ENCODE results near the gene CDK2AP2.
"Not testable (repeated sequence)": the region's sequence is repeated elsewhere in the genome, so short reads cannot be mapped to it uniquely, and the experiment has no call there.

Gene CDK2AP2, protein sequence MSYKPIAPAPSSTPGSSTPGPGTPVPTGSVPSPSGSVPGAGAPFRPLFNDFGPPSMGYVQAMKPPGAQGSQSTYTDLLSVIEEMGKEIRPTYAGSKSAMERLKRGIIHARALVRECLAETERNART

DNA sequence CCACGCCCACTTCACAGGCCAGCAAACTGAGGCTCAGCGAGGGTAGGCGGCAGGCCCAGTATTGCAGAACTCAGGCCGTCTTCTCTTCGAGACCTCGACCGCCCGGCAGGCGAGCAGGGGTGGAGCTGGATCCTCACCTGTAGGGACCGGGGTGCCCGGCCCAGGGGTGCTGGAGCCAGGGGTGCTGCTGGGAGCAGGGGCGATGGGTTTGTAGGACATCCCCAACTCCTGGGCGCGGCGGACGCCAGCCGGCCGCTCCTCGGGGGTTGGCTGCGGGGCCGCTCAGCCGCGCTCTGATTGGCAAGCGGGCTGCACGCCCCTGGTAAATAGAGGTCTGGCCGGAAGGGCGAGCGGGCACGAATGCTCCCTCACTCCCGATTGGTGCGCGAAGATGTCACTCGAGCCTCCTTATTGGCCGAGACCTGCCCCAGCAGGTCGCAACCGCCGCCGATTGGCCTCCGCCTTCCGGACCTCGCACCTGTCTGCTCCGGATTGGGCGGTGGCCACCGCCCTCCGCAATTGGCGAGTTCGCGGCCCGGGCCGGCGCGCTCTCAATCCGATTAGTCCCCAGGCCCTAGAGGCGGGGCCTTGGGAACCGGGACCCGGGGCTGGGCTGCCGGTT, at the start of gene CDK2AP2:
TSS of gene CDK2AP2 (minus strand) at position 299 of the 622 bp plus-strand sequence. CDS start at position 219, 80 bp downstream.
- DNase-seq (ENCODE audit: low spot score) = peak; percentile 99

DNA sequence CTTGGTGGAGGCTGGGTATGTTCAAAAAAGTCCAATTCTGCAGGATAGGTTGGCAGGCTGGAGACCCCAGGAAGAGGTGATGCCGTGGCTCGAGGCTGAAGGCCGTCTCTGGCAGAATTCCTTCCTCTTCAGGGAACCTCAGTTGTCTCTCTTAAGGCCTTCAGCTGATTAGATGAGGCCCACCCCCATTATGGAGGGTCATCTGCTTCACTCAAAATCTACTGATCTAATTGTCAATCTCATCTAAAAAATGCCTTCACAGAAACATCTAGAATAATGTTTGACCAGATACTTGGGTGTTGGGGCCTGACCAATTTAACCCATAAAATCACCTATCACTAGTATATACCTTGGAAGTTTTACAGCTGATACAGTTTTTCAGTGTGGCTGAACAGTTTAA, 48.3 kb upstream of the CDK2AP2 start:
- no peak for DNase-seq (ENCODE audit: low spot score)

- not testable (repeated sequence) for DNase-seq (ENCODE audit: low spot score)
Observed at GRCh38 chr11:67551697-67552096, 43.7 kb upstream of the CDK2AP2 start.

GRCh38 chr11:67551127-67551526, 43.2 kb upstream of the CDK2AP2 start:
- no peak for DNase-seq (ENCODE audit: low spot score)

GRCh38 chr11:67548555-67549110, 40.7 kb upstream of the CDK2AP2 start:
- no peak for DNase-seq (ENCODE audit: low spot score)

GRCh38 chr11:67548112-67548511, 40.1 kb upstream of the CDK2AP2 start:
- DNase-seq (ENCODE audit: low spot score) = not testable (repeated sequence)

GRCh38 chr11:67545280-67545679, 37.3 kb upstream of the CDK2AP2 start:
- peak; percentile 87 for DNase-seq (ENCODE audit: low spot score)

DNA sequence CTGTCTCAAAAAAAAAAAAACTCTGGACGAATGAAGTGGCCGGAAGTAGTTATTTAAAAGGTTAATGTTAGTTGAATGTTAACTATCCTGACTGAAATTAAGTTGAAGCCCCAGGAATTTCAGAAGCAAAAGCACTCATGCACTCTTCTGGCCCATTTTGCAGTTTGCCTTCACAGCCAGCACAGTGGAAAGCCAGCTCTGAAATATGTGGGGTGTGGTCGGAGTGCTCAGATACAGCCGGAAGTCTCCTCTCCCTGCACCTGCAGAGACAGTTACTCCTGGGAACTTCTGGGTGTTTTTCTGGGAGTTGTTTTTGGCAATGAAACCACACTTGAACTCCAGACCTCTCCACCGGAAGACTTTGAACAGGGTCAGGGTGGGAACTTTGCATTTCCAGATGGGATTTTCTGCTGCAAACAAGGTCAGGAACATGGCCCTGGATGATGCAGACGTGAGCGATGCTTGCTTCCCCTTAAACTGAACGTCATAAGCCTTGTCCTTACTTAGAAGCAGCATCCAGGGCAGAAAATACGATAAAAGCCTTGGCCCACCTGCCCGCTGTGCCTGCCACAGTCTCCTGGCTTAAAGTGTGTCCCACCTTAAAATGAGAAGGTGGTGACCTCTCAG, 36.8 kb upstream of the CDK2AP2 start:
- DNase-seq (ENCODE audit: low spot score) = peak; percentile 79

- no peak for DNase-seq (ENCODE audit: low spot score)
Observed at GRCh38 chr11:67543585-67543984, 35.6 kb upstream of the CDK2AP2 start.

DNA sequence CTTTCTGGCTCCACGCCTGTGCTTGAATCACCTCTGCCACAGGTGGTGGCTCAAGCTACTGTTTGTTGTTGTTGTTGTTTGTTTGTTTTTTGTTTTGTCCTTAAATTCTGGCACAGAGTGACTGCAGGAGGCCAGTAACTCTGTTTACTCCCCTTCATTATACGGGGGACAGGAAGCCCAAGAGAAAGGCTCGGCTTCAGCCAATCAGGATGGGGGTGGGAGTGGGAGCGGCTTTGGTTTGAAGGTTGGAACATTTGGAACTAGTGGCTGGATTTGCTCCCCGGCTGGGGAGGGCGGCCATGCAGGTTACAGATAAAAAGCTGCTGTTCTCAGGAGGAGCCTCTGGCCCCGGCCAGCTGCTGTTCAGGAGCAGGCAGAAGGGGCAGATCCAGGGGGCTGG, 35.0 kb upstream of the CDK2AP2 start:
- DNase-seq (ENCODE audit: low spot score) = no peak

GRCh38 chr11:67542169-67542568, 34.2 kb upstream of the CDK2AP2 start:
- DNase-seq (ENCODE audit: low spot score) = no peak

- no peak for DNase-seq (ENCODE audit: low spot score)
Observed at GRCh38 chr11:67541198-67541597, 33.2 kb upstream of the CDK2AP2 start.

DNA sequence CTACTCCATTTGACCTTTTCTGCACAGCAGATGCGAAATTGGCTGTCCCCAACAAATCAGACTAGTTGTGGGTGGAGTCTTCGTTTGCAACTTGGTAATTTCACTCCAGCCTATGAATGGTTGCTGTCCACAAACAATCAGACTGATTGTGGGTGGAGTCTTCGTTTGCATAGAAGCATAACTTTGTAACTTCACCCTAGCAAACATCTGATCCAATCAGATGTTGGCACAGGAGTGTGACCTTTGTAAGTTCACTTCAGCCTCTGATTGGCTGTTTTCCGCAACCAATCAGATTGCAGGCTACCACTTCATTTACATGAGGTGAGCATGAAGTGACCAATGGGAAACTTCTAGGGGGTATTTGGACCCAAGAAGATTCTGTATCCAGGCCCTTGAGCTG, 31.6 kb upstream of the CDK2AP2 start:
- DNase-seq (ENCODE audit: low spot score) = no peak

DNA sequence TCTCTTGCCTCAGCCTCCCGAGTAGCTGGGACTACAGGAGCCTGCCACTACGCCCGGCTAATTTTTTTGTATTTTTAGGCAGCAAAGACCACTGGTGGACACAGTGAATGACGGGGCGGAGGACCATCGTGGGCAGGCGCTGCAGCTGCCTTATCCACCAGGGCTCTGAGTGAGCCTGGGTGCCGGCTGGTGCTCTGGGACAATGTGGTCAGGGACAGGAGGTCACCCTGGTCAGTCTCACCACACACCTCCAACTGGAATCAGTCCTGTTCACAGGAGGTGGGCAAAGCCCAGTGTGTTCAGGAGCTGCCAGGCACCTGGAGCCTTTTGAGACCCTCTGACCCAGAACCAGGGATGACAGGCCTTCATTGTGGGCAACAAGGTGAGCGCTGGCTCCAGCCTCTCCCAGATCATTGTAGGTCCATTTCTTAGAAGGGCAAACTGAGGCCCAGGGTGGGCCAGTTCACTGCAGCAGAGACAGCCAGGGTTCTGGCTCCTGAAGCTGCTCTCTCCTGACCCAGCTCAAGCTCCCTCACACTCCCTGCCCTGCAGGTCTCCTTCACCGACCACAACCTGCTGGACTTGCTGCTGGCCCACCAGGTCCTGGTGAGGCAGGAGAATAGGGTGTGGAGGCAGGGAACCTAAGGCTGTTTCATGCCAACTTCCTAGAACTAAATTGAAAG, 31.0 kb upstream of the CDK2AP2 start:
- no peak for DNase-seq (ENCODE audit: low spot score)

DNA sequence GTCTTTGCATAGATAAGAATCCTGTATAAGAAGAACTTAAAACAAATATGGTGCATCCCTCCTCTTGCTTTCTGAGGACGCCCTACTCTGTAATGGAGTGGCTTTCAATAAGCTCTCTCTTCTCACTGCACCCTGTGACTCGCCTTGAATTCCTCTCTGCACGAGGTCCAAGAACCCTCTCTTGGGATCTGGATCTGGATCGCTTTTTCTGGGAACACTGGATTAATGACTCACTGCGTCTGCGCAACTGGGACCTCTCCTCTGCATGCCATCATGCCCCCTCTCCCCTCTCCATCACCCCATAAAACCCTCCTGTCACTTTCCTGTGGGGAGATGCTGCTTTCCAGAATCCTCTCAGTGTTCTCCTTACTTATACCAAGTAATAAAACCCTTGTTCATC, 30.3 kb upstream of the CDK2AP2 start:
- no peak for DNase-seq (ENCODE audit: low spot score)

- DNase-seq (ENCODE audit: low spot score) = no peak
Observed at GRCh38 chr11:67535561-67535960, 27.6 kb upstream of the CDK2AP2 start.

DNA sequence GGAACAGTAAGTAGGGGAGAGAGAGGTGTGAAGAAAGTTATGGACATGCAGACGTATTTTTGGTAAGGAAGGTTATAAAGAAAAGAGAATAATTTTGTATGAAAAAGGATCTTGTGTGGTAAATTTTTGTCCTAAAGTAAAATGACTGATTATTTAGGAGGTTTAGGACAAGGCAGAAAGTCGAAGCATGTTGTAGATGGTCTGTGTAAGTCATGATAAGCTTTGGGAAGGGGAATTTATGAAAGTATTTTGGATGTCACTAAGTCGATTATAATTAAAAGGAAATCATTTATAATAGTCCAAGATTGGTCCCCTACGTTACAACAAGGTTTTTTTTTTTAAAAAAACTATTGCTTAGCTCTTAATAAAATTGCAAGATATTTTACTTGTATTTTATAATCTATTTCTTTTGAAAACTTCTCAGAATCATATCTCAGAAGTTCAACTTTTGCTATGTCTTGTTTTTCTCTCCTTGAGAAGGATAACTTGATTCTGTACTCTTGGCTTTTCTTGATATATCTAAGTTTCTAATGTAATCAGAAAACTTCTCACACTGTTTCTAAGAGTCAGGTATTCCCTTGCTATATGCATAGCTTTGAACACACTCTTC, 26.2 kb upstream of the CDK2AP2 start:
- DNase-seq (ENCODE audit: low spot score) = no peak

- no peak for DNase-seq (ENCODE audit: low spot score)
Observed at GRCh38 chr11:67532889-67533288, 24.9 kb upstream of the CDK2AP2 start.

DNA sequence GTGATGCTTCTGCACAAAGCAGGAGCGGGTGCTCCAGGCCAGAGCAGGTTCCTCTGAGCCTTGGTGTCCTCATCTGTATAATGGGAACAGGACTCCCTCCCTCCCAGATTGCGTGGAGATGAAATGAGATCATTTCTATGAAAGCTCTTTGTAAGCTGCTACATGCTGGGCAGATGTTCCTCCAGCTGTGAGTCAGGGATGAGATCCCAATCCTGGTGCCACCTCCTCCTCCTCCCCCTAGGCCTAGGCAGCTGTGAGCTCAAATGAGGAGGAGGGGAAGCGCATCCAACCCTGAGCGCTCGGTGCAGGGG, 22.3 kb upstream of the CDK2AP2 start:
- DNase-seq (ENCODE audit: low spot score) = no peak

DNA sequence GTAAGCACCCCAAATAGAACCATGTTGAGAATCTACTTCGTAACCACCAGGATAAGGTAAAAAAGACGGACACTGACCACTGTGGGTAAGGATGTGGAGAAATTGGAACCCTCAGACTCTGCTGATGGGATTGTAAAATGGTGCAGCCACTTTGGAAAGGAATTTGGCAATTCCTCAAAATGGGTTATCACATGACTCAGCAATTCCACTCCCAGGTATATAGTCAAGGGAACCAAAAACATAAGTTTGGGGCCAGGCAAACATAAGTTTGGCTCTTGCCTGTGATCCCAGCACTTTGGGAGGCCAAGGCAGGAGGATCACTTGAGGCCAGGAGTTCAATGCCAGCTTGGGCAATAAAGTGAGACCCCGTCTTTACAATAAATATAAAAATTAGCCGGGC, 20.4 kb upstream of the CDK2AP2 start:
- no peak for DNase-seq (ENCODE audit: low spot score)

- no peak for DNase-seq (ENCODE audit: low spot score)
Observed at GRCh38 chr11:67525275-67525976, 17.5 kb upstream of the CDK2AP2 start.

DNA sequence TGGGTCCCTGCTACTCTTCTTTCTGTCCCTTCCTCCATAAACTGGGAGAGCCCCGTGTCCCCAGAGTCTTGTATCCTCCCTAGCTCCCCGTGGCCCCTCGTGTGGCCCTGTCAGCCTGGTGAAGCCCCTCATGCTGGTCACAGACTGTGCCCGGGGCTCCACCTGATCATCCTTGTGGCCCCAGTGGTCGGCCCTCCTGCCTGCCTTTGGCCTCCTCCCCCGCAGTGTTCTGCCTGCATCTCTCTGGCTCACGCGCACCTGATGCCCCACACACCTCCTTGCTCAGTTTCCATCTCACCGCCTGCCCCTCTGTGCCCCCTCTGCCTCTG, 16.5 kb upstream of the CDK2AP2 start:
- no peak for DNase-seq (ENCODE audit: low spot score)

Data from SW480 (cell line).